Measurements from ENCODE around the gene CHRM5. TPM values are rescaled to one million over a fixed set of nuclear protein-coding genes. Genes with fewer than 3 reads are reported as not detected.
A peak's percentile ranks its signal among the peaks of the same experiment; 100 is the strongest.

CHRM5 gene
- total and polyA plus RNA-seq, 2 of the 8 experiments (the other 6 are each of a cell fraction or from before 2014, with no cell fraction given), result not detected

GRCh38 chr15:33975022-33975565, 6.8 kb downstream of the CHRM5 start:
- Histone ChIP-seq H3K4me2 (ENCODE audit: insufficient read depth in 1 of 2, low read depth in 2 of 2, low read length in 2 of 2) (no peak overlapping the region), H2BK12ac (ENCODE audit: low read depth, low read length) (no peak overlapping the region), H3K23ac (ENCODE audit: insufficient read length) (no peak overlapping the region), H3K9ac (replicated peaks in 1 of 4; ENCODE audit: extremely low read depth in 1 of 4, low read depth in 3 of 4, low read length in 3 of 4) (no peak overlapping the region), H4K8ac (ENCODE audit: extremely low read depth, insufficient read depth, low read length) (no peak overlapping the region), H2AFZ (ENCODE audit: low read length) (no peak overlapping the region), H3K18ac (ENCODE audit: extremely low read depth, low read length) (no peak overlapping the region), H3K9me3 (ENCODE audit: insufficient read depth in 2 of 2, low read depth in 1 of 2, low read length in 1 of 2) (no peaks in the 10 kb centered on the region), H3K4me1 (replicated peaks in 1 of 4; ENCODE audit: control insufficient read depth in 3 of 4, insufficient read depth in 4 of 4, low read length in 3 of 4) (no peaks in the 10 kb centered on the region), H4K5ac (ENCODE audit: insufficient read length, low read depth, low read length) (no peak overlapping the region), H3K27me3 (replicated peaks in 1 of 4; ENCODE audit: control insufficient read depth in 3 of 4, extremely low read depth in 1 of 4, insufficient read depth in 3 of 4, low read length in 3 of 4) (no peaks in the 10 kb centered on the region), H2AK5ac (ENCODE audit: low read depth, low read length) (no peak overlapping the region), H4K91ac (replicated peaks; ENCODE audit: insufficient read length, low read length) (no peak overlapping the region), H3K4ac (replicated peaks; ENCODE audit: insufficient read length, low read depth, low read length) (no peak overlapping the region), H3K79me1 (ENCODE audit: low read depth, low read length) (no peaks in the 10 kb centered on the region), H4K20me1 (replicated peaks in 1 of 2; ENCODE audit: control insufficient read depth in 1 of 2, insufficient read depth in 2 of 2, low read length in 2 of 2) (no peaks in the 10 kb centered on the region), H2BK20ac (ENCODE audit: low read length) (no peak overlapping the region), H2BK120ac (replicated peaks; ENCODE audit: low read depth, low read length) (no peak overlapping the region), H3K79me2 (ENCODE audit: control insufficient read depth in 1 of 2, insufficient read depth in 2 of 2, low read length in 2 of 2) (no peaks in the 10 kb centered on the region), H3K27ac (ENCODE audit: low read depth, low read length) (no peak overlapping the region), H2BK15ac (ENCODE audit: low read length) (no peak overlapping the region), H3K56ac (replicated peaks; ENCODE audit: insufficient read length, low read depth, low read length) (no peak overlapping the region), H2BK5ac (ENCODE audit: low read depth, low read length) (no peak overlapping the region), H3K23me2 (ENCODE audit: low read depth, low read length) (no peaks in the 10 kb centered on the region), H3K4me3 (ENCODE audit: extremely low read depth in 1 of 4, insufficient read depth in 2 of 4, low read depth in 3 of 4, low read length in 4 of 4) (no peak overlapping the region), H3K14ac (ENCODE audit: insufficient read length) (no peak overlapping the region), H3K36me3 (ENCODE audit: control insufficient read depth in 2 of 4, insufficient read depth in 4 of 4, low read length in 3 of 4) (no peaks in the 10 kb centered on the region)
- no peak for TF ChIP-seq RXRA (IDR thresholded peaks at IDR 0.05; ENCODE audit: insufficient read depth, low read depth, low read length)
- no peak for TF ChIP-seq RNF2 (IDR thresholded peaks at IDR 0.05; ENCODE audit: borderline replicate concordance, low read depth, low read length, missing control alignments, poor library complexity, severe bottlenecking)
- peak; percentile 90 for TF ChIP-seq CEBPB (IDR thresholded peaks at IDR 0.05; ENCODE audit: low read depth, low read length)
- WGBS, 2 experiments (ENCODE audit: extremely low coverage in 1 of 2, insufficient coverage in 1 of 2, insufficient read length in 1 of 2, insufficient replicate concordance in 2 of 2, low coverage in 1 of 2, low lambda C conversion rate in 2 of 2, missing lambda C conversion rate in 1 of 2), result 95% methylated on average over 4 of the region's 4 CpGs; no CpG with 5 or more reads in 1 of the 2 experiments
- DNase-seq (ENCODE audit: low read depth in 1 of 2, low spot score in 2 of 2), result no peak
- FAIRE-seq, result no peak
- ChIA-PET CTCF (ENCODE audit: partially characterized antibody) (no interaction called here), POLR2A (ENCODE audit: partially characterized antibody) (no interaction called here)
